ENCODE measurements around the gene SLFN13.
A peak's percentile ranks its signal among the peaks of the same experiment; 100 is the strongest.
"Not testable (repeated sequence)": the region's sequence is repeated elsewhere in the genome, so short reads cannot be mapped to it uniquely, and the experiment has no call there.

SLFN13 gene

DNA sequence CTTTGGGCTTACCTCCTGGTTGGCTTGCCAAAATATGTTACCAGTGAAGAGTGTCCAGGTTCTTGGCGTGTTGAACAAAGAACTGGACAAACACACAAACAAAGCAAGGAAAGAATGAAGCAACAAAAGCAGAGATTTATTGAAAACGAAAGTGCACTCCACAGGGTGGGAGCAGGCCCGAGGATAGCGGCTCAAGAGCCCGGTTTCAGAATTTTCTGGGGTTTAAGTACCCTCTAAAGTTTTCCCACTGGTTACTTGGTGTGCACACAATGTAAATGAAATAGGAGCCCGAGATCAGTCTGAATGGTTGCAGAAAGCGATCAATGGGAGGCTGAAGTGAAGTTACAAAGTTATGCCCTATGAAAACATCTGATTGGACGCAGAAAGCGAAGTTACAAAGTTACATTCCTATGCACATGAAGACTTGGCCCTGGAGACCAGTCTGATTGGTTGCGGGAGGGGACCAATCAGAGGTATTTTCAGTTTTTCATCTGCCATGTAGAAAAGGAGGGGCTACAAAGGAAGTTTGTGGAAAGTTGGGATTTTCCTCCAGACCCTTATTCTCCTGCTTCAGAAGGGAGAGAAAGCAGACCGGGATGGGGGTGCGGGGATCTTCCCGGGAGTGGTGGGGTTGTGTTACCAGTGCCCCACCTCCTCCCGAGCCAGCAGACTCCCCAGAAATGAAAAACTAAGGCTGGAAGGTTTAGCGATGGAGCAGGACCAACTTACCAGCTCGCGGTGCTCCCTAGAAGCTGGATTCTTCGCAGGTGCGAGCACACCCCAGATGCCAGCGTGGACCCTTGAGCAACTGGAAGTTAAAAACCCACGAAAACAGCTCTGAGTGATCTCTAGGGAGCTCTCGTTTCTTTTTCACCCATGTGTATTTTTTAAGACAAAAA lies 16.1 kb downstream of the SLFN13 start, which contains the start of gene SLFN12:
Gene SLFN12 (minus strand): TSS at position 325 of the 899 bp plus-strand sequence. CDS start 9,472 bp downstream, outside the sequence.
- DNase-seq: peak; percentile 78 to 84

- no peak for DNase-seq
Measured at GRCh38 chr17:35429702-35430101, 18.9 kb downstream of the SLFN13 start.

DNA sequence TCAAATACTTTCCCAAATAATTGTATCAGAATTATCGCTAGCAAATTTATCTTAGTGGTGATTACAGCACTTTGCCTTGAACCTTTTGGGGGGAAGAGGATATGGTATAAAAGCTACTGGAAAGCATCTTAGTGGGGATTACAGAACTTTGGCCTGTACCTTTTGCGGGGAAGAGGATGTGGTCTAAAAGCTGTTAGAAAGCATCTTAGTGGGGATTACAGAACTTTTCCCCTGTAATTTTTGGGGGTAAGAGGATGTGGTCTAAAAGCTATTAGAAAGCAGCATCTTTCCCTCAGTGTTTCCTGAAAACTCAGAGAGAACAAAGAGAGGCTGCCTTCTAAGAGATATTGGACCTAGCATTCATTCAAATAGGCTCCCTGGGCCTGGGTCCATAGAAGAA lies 20.3 kb downstream of the SLFN13 start:
- DNase-seq: peak in 1 of 2 donors; percentile 4

- no peak for DNase-seq
Measured at GRCh38 chr17:35423761-35424160, 24.8 kb downstream of the SLFN13 start.

- DNase-seq: not testable (repeated sequence)
Measured at GRCh38 chr17:35421069-35421468, 27.5 kb downstream of the SLFN13 start.

DNA sequence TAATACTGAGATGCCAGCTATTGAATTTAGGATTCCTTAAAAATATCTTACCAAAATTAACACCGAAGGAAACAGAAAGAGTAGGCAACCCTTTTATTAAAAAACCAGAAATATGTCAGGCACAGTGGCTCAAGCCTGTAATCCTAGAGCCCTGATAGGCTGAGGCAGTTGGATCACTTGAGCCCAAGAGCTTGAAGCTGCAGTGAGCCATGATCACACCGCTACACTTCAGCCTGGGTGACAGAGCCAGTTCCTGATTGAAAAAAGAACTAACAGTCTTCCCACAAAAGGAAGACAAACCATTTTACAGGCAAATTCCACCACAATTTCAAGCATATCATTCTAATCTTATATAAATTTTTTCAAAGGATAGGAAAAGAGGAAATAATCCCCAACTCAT lies 31.9 kb downstream of the SLFN13 start:
- no peak for DNase-seq

- not testable (repeated sequence) for DNase-seq
Measured at GRCh38 chr17:35414707-35415106, 33.9 kb downstream of the SLFN13 start.

- no peak for DNase-seq
Measured at GRCh38 chr17:35414247-35414646, 34.3 kb downstream of the SLFN13 start.

DNA sequence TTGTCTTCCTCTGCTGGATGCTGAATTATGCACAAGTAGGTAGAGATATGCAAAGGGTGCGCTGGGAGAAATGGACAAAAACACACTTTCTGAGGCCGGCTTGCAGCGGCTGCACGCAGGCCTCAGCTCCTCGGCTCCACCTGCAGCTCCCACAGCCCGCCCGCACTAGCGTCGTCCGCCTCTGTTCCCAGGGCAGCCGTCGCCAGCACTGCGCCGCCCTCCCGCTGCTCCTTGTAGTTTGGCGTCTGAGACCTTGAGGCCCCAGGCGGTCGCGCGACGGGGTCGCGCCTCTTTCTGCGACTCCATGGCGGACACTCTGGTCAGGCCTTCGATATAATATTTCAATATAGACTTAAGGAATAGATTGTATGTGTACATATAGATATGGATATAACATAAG lies 41.0 kb downstream of the SLFN13 start:
- DNase-seq: no peak

DNA sequence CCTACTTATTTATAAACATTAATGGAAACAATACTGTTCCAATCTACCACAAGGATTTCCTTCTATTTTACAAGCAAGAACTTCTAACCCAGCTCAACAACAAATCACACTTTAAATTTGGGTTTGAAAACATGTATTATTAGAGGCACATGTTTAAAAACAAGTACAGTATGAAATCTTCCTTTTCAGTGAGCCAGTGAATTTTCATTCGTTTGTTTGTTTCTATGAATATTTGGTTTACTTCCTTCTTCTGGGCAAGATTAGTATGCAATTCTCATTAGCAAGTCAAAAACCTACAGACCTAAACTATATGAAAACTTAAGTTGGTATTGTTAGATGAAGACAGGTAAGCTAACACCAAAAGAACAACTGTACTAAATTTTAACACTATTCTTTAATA lies 42.0 kb downstream of the SLFN13 start:
- no peak for DNase-seq

DNA sequence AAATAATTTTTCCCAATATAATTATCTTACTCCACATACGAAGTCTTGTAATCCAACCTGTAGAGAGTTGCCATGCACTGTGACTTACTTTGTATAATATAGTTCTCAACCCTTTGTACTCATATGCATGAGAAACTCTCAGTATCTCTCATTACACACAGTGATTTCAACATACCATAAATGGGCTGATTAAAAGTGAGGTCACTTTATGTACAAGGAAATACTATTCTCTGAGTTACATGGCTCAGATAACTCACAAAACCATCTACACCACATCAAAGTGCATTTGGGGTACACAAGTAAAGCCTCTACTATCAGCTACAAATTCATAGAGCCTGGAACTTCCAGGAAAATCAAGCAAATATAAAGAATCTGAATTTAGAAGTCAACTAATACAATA lies 44.2 kb downstream of the SLFN13 start:
- DNase-seq: peak in 1 of 2 donors; percentile 20

- not testable (repeated sequence) for DNase-seq
Measured at GRCh38 chr17:35393783-35394182, 54.8 kb downstream of the SLFN13 start.

DNA sequence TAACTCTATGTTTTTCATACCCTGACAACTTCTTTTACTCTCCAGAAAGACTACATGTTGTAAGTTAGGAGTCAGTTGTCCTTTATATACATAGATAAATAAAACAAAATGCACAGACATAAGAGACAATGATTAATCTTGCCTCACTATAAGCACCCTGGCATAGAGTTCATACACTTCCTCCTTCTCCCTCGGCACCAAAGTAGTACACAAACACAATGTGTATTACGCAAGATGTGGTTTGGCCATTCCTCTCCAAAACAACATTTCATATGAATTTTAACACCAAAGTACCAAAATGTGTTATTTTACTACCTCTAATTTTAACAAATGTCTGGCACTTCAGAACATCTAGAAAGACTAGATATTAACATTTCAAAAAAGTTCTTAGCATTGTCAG lies 57.9 kb downstream of the SLFN13 start:
- DNase-seq: no peak

DNA sequence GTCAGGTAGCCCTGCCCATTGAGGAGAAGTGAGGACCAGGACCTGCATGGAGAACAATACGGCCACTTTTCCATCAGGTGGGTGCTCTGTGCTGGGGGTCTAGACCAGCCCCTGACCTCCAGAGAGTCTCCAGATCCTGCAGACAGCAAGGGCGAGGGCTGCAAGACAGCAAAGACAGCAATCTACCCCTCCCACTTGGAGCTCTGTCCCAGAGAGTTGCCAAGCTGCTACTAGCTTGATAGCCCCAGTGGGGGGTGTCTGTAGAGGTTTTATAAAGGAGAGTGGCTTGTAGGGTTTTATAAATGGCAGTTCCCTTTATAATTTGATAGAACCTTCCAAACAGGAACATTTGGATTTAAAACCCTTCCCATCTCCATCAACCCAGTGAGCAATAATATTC lies 58.4 kb downstream of the SLFN13 start:
- DNase-seq: no peak

DNA sequence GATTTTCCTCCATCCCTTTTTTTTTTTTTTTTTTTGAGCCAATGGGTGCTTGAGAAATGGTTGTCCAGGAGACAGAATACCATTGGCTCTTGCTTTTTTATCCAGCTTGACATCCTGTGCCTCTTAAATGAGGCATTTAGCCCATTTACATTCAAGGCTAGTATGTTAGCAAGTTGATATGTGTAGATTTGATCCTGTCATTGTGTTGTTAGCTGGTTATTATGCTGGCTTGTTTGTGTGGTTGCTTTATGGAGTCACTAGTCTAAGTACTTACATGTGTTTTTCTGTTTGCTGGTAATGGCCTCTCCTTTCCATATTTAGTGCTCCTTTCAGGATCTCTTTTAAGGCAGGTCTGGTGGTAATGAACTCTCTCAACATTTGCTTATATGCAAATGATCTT lies 61.1 kb downstream of the SLFN13 start:
- no peak for DNase-seq

Data from CD4-positive, alpha-beta T cell treated with Interleukin-4 for 1 hour (primary cell).